SK-N-SH (cell line): ENCODE data around the gene GPR39.
"Not testable (repeated sequence)": the region's sequence is repeated elsewhere in the genome, so short reads cannot be mapped to it uniquely, and the experiment has no call there.

ENCODE experiments used
- CTCF ChIP-seq: fragments of 200-600 bp; sonication (generic); IDR thresholded peaks from 2 replicates; pipeline ENCODE4 v1.6.1; 2017; ENCODE audit warnings: antibody characterized with exemption, mild to moderate bottlenecking, moderate library complexity
- GATA2 ChIP-seq: sonication (generic); formaldehyde crosslinking; IDR thresholded peaks from 2 replicates; pipeline ENCODE4 v1.5.0; 2020; ENCODE audit warnings: mild to moderate bottlenecking, missing genetic modification reagents
- MXI1 ChIP-seq: IDR thresholded peaks from 2 replicates; pipeline ENCODE4 v1.6.1; 2012; ENCODE audit warnings: mild to moderate bottlenecking, low read depth, low read length, improper control_type of control experiment
- NFIC ChIP-seq: IDR thresholded peaks from 2 replicates; pipeline ENCODE4 v1.4.0; 2012; ENCODE audit warnings: borderline replicate concordance
- POLR2AphosphoS5 ChIP-seq: IDR thresholded peaks from 2 replicates; pipeline ENCODE4 v1.6.1; 2012; ENCODE audit warnings: low read depth, low read length
- RCOR1 ChIP-seq: fragments of 150-350 bp; IDR thresholded peaks from 2 replicates; pipeline ENCODE4 v1.6.1; 2017; ENCODE audit warnings: antibody characterized with exemption, low read length
- SIN3A ChIP-seq: IDR thresholded peaks from 2 replicates; pipeline ENCODE4 v1.6.1; 2012; ENCODE audit warnings: low read depth, mild to moderate bottlenecking, low read length, moderate library complexity, borderline replicate concordance
- TCF12 ChIP-seq: IDR thresholded peaks from 2 replicates; pipeline ENCODE4 v1.4.0; 2012
- TEAD4 ChIP-seq: IDR thresholded peaks from 2 replicates; pipeline ENCODE4 v1.4.0; 2012; ENCODE audit warnings: mild to moderate bottlenecking, borderline replicate concordance; ENCODE audit not compliant: insufficient read depth
- USF2 ChIP-seq: fragments of 150-350 bp; IDR thresholded peaks from 2 replicates; pipeline ENCODE4 v1.6.1; 2017; ENCODE audit warnings: antibody characterized with exemption, low read length, low read depth, borderline replicate concordance
- YY1 ChIP-seq: IDR thresholded peaks from 2 replicates; pipeline ENCODE4 v1.4.0; 2012; ENCODE audit warnings: low read depth, mild to moderate bottlenecking
- TF ChIP-seq, protein P1 (sequence below): IDR thresholded peaks from 2 replicates; pipeline ENCODE4 v1.4.0; 2012; ENCODE audit warnings: low read depth, borderline replicate concordance

DNA sequence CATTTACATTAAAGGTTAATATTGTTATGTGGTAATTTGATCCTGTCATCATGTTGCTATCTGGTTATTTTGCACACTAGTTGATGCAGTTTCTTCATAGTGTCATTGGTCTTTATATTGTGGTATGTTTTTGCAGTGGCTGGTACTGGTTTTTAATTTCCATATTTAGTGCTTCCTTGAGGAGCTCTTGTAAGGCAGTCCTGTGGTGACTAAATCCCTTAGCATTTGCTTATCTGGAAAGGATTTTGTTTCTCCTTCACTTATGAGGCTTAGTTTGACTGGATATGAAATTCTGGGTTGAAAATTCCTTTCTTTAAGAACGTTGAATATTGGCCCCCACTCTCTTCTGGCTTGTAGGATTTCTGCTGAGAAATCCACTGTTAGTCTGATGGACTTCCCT lies 120.5 kb downstream of the GPR39 start:
- TF ChIP-seq TEAD4; USF2; CTCF; NFIC; POLR2AphosphoS5; YY1; SIN3A; MXI1; TCF12; RCOR1; GATA2 (CRISPR knock-in tag): not testable (repeated sequence)
- TF ChIP-seq, protein P1, sequence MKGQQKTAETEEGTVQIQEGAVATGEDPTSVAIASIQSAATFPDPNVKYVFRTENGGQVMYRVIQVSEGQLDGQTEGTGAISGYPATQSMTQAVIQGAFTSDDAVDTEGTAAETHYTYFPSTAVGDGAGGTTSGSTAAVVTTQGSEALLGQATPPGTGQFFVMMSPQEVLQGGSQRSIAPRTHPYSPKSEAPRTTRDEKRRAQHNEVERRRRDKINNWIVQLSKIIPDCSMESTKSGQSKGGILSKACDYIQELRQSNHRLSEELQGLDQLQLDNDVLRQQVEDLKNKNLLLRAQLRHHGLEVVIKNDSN = not testable (repeated sequence)
